ENCODE data around the gene AJUBA.
A peak's percentile ranks its signal among the peaks of the same experiment; 100 is the strongest.

AJUBA gene

GRCh38 chr14:22982477-22983245 lies at the start of gene AJUBA:
AJUBA (minus strand) TSS chr14:22982551; CDS start chr14:22982266, 285 bp downstream.
- ATAC-seq (replicated peaks; ENCODE audit: extremely low read depth, poor library complexity, severe bottlenecking) (peak; percentile 58), DNase-seq (ENCODE audit: low spot score in 2 of 2) (peak; percentile 35 to 50)
- Mint-ChIP-seq H3K4me1 (no peaks in the 10 kb centered on the region), H3K36me3 (ENCODE audit: insufficient read depth) (peaks cover 2% of the 10 kb centered on the region), H3K9me3 (no peaks in the 10 kb centered on the region), H3K27me3 (peaks cover 6% of the 10 kb centered on the region), H3K4me3 (no peak within 1 kb of the TSS), H3K27ac (ENCODE audit: low read depth) (no peak within 1 kb of the TSS)

DNA sequence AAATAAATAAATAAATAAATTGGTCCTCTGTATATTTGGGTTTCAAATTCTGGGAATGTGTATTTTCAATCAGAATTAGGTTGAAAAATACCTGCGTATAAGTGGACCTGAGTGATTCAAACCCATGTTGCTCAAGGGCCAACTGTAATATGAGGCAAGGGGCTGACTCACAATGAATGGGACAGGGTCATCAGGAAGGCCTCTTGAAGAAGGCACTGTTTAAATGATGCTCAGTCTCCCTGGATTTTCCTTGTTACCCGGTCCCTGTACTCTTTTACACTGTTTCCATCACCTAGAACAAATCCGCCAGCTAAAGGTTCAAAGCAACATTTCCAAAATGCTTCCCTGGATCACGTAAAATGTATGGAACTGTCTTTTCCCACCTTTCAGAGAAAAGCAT lies 48.6 kb upstream of the AJUBA start:
- H3K9me3 Mint-ChIP-seq = no peaks in the 10 kb centered on the region
- no peak overlapping the region for H3K27ac Mint-ChIP-seq (ENCODE audit: low read depth)
- H3K27me3 Mint-ChIP-seq = no peaks in the 10 kb centered on the region
- peaks cover 45% of the 10 kb centered on the region for H3K4me1 Mint-ChIP-seq
- ATAC-seq (replicated peaks; ENCODE audit: extremely low read depth, poor library complexity, severe bottlenecking) (no peak), DNase-seq (ENCODE audit: low spot score in 2 of 2) (no peak)
- H3K4me3 Mint-ChIP-seq = no peak overlapping the region
- peaks cover 28% of the 10 kb centered on the region for H3K36me3 Mint-ChIP-seq (ENCODE audit: insufficient read depth)

DNA sequence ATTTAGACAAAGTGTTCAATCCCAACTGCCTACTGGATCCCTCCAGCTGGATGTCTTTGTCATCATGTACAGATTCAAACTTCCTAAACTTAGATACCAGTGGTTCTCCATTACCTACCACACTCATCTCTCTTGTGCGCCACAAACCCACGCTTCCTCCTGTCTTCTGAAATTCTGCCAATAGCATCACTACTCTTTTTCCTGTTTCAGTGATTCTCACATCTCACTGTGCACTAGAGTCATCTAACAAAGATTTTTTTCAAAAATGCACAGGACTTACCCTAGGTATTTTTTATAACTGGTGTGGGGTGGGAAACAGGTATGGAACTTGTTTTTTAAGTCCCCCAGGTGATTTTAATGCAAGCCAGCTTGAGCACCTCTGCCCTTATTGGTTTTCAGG lies 46.4 kb upstream of the AJUBA start:
- H3K27ac Mint-ChIP-seq (ENCODE audit: low read depth) = peak overlapping the region; percentile 20
- peak; percentile 49 for ATAC-seq (replicated peaks; ENCODE audit: extremely low read depth, poor library complexity, severe bottlenecking)

DNA sequence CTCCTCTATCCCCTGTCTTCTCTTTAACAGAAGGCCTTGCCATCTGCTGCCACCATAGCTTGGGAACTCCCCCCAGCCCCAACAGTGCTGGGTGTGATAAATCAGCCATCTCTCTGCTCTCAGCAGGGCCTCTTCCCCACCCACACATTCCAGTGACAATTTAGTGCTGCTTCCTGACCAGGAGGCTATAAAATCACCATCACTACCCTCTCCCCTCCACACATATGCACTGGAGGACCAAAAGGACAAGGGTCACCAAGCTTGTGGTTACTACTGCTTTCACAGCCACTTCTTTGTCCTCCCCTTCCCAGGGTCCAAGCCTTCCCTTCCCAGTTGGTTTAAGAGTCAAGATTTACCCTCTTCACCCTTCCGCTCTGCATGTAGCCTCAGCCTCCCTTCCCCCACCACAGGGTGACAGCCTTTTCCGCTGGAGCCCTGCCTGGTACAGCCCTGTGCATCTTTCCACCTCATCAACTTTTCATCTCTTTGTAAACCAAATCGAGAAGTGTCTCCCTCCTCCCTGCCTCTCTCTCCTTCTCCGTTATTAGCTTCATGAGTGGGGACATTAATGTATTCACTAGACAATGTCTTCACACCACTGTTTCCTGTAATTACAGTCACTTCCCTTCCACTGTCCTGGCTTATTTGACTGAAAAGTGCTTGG lies 42.9 kb upstream of the AJUBA start:
- Mint-ChIP-seq H3K4me3 (no peak overlapping the region), H3K27me3 (no peaks in the 10 kb centered on the region), H3K36me3 (ENCODE audit: insufficient read depth) (peaks cover 11% of the 10 kb centered on the region), H3K27ac (ENCODE audit: low read depth) (peak overlapping the region; percentile 49), H3K9me3 (no peaks in the 10 kb centered on the region), H3K4me1 (peaks cover 42% of the 10 kb centered on the region)
- DNase-seq (ENCODE audit: low spot score in 2 of 2) (no peak), ATAC-seq (replicated peaks; ENCODE audit: extremely low read depth, poor library complexity, severe bottlenecking) (no peak)

More for the DNA sequence above, 46.4 kb upstream of the AJUBA start:
- no peaks in the 10 kb centered on the region for H3K27me3 Mint-ChIP-seq
- no peak overlapping the region for H3K4me3 Mint-ChIP-seq
- H3K36me3 Mint-ChIP-seq (ENCODE audit: insufficient read depth) = peaks cover 28% of the 10 kb centered on the region
- no peak for DNase-seq (ENCODE audit: low spot score in 2 of 2)
- H3K4me1 Mint-ChIP-seq = peaks cover 44% of the 10 kb centered on the region
- H3K9me3 Mint-ChIP-seq = no peaks in the 10 kb centered on the region

GRCh38 chr14:23024612-23025075 lies 42.3 kb upstream of the AJUBA start:
- Mint-ChIP-seq H3K9me3 (no peaks in the 10 kb centered on the region), H3K27me3 (no peaks in the 10 kb centered on the region), H3K36me3 (ENCODE audit: insufficient read depth) (peaks cover 11% of the 10 kb centered on the region), H3K4me1 (peaks cover 42% of the 10 kb centered on the region), H3K4me3 (no peak overlapping the region), H3K27ac (ENCODE audit: low read depth) (peak overlapping the region; percentile 49)
- no peak for DNase-seq (ENCODE audit: low spot score in 2 of 2)
- ATAC-seq (replicated peaks; ENCODE audit: extremely low read depth, poor library complexity, severe bottlenecking) = no peak

- ATAC-seq (replicated peaks; ENCODE audit: extremely low read depth, poor library complexity, severe bottlenecking) (no peak), DNase-seq (ENCODE audit: low spot score in 2 of 2) (no peak)
- Mint-ChIP-seq H3K4me1 (peaks cover 34% of the 10 kb centered on the region), H3K4me3 (no peak overlapping the region), H3K27me3 (no peaks in the 10 kb centered on the region), H3K27ac (ENCODE audit: low read depth) (no peak overlapping the region), H3K9me3 (no peaks in the 10 kb centered on the region), H3K36me3 (ENCODE audit: insufficient read depth) (peaks cover 11% of the 10 kb centered on the region)
These were observed 41.4 kb upstream of the AJUBA start for GRCh38 chr14:23023795-23024152.

GRCh38 chr14:23023022-23023794 lies 40.9 kb upstream of the AJUBA start:
- DNase-seq (ENCODE audit: low spot score in 2 of 2) (no peak), ATAC-seq (replicated peaks; ENCODE audit: extremely low read depth, poor library complexity, severe bottlenecking) (no peak)
- Mint-ChIP-seq H3K27me3 (no peaks in the 10 kb centered on the region), H3K4me1 (peaks cover 30% of the 10 kb centered on the region), H3K36me3 (ENCODE audit: insufficient read depth) (peaks cover 11% of the 10 kb centered on the region), H3K9me3 (no peaks in the 10 kb centered on the region), H3K4me3 (no peak overlapping the region), H3K27ac (ENCODE audit: low read depth) (no peak overlapping the region)

DNA sequence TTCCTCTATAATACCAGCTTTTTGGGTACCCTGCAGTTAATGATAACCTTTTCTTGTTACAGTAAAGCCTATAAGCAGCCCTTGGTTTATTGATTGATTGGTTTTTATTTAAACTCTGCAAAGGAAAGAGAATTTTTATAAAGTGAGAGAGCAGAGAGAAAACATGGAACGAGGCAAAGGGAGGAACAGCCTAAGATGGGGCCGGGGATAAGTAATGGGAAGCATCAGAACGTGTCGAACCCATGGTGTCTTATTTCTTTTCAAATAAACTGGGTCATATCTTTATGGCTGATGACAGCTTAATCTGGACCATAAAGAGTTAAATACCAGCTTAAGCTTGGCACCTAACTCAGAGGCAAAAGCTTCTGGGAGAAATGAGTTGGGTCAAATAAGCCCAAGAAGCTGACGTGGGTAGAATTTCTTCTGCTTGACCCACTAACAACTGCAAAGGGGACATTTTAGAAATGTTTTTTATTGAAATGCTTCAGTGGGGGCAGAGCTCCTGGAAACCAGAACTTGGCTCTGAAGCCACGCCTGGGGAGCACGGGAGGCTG lies 39.6 kb upstream of the AJUBA start:
- no peaks in the 10 kb centered on the region for H3K9me3 Mint-ChIP-seq
- no peak overlapping the region for H3K27ac Mint-ChIP-seq (ENCODE audit: low read depth)
- ATAC-seq (replicated peaks; ENCODE audit: extremely low read depth, poor library complexity, severe bottlenecking) = no peak
- H3K36me3 Mint-ChIP-seq (ENCODE audit: insufficient read depth) = peaks cover 11% of the 10 kb centered on the region
- H3K4me1 Mint-ChIP-seq = peaks cover 26% of the 10 kb centered on the region
- no peak for DNase-seq (ENCODE audit: low spot score in 2 of 2)
- no peak overlapping the region for H3K4me3 Mint-ChIP-seq
- no peaks in the 10 kb centered on the region for H3K27me3 Mint-ChIP-seq

GRCh38 chr14:23021434-23021833 lies 39.1 kb upstream of the AJUBA start:
- Mint-ChIP-seq H3K27ac (ENCODE audit: low read depth) (no peak overlapping the region), H3K4me1 (peaks cover 26% of the 10 kb centered on the region), H3K27me3 (no peaks in the 10 kb centered on the region), H3K36me3 (ENCODE audit: insufficient read depth) (peaks cover 8% of the 10 kb centered on the region), H3K9me3 (no peaks in the 10 kb centered on the region), H3K4me3 (no peak overlapping the region)
- ATAC-seq (replicated peaks; ENCODE audit: extremely low read depth, poor library complexity, severe bottlenecking) = no peak
- no peak for DNase-seq (ENCODE audit: low spot score in 2 of 2)

- ATAC-seq (replicated peaks; ENCODE audit: extremely low read depth, poor library complexity, severe bottlenecking) = no peak
These were observed 38.1 kb upstream of the AJUBA start for GRCh38 chr14:23020143-23021128.

GRCh38 chr14:23018107-23018506 lies 35.8 kb upstream of the AJUBA start:
- ATAC-seq (replicated peaks; ENCODE audit: extremely low read depth, poor library complexity, severe bottlenecking) = no peak
- DNase-seq (ENCODE audit: low spot score in 2 of 2) = no peak
- Mint-ChIP-seq H3K27ac (ENCODE audit: low read depth) (no peak overlapping the region), H3K36me3 (ENCODE audit: insufficient read depth) (no peaks in the 10 kb centered on the region), H3K9me3 (no peaks in the 10 kb centered on the region), H3K4me1 (peaks cover 4% of the 10 kb centered on the region), H3K4me3 (no peak overlapping the region), H3K27me3 (no peaks in the 10 kb centered on the region)

More at GRCh38 chr14:23020143-23021128, 38.1 kb upstream of the AJUBA start:
- Mint-ChIP-seq H3K27me3 (no peaks in the 10 kb centered on the region), H3K36me3 (ENCODE audit: insufficient read depth) (peaks cover under 1% of the 10 kb centered on the region), H3K9me3 (no peaks in the 10 kb centered on the region), H3K4me1 (peaks cover 22% of the 10 kb centered on the region), H3K4me3 (no peak overlapping the region), H3K27ac (ENCODE audit: low read depth) (no peak overlapping the region)
- no peak for DNase-seq (ENCODE audit: low spot score in 2 of 2)

Measured in central memory CD8-positive, alpha-beta T cell (primary cell).